Erythroblast (primary cell): ENCODE data around the gene GPR89A.
"Not testable (repeated sequence)": the region's sequence is repeated elsewhere in the genome, so short reads cannot be mapped to it uniquely, and the experiment has no call there.

Experiments used
- DNase-seq, 2 experiments: peaks; one replicate each; lab custom pipeline; 2025; lab: John Stamatoyannopoulos, UW
- GATA1 ChIP-seq: IDR thresholded peaks from 2 replicates; pipeline ENCODE4 v1.6.1; 2011; ENCODE audit warnings: low read depth, mild to moderate bottlenecking, control low read depth, low read length, moderate library complexity
- POLR2A ChIP-seq: IDR thresholded peaks from 2 replicates; pipeline ENCODE4 v1.6.1; 2011; ENCODE audit warnings: mild to moderate bottlenecking, low read length

GPR89A gene

GRCh38 chr1:145607833-145608733, at the start of gene GPR89A:
GPR89A (plus strand) TSS chr1:145607988; CDS start chr1:145608134, 146 bp downstream.
- DNase-seq = peak; percentile 97 to 98
- TF ChIP-seq POLR2A = peak; percentile 88

GRCh38 chr1:145586820-145587219, 21.0 kb upstream of the GPR89A start:
- not testable (repeated sequence) for DNase-seq

- peak in 1 of 2 experiments; percentile 18 for DNase-seq
Measured at GRCh38 chr1:145590806-145591205, 17.0 kb upstream of the GPR89A start.

- not testable (repeated sequence) for DNase-seq
Measured at GRCh38 chr1:145592347-145592746, 15.4 kb upstream of the GPR89A start.

GRCh38 chr1:145595421-145595820, 12.4 kb upstream of the GPR89A start:
- DNase-seq = not testable (repeated sequence)

GRCh38 chr1:145596236-145596635, 11.6 kb upstream of the GPR89A start:
- DNase-seq = not testable (repeated sequence)

GRCh38 chr1:145599426-145599825, 8.4 kb upstream of the GPR89A start:
- not testable (repeated sequence) for DNase-seq

- TF ChIP-seq POLR2A (no peak), GATA1 (no peak)
- peak in 1 of 2 experiments; percentile 8 for DNase-seq
Measured at GRCh38 chr1:145601593-145601992, 6.2 kb upstream of the GPR89A start.

- peak; percentile 86 to 90 for DNase-seq
Measured at GRCh38 chr1:145606840-145607239, 948 bp upstream of the GPR89A start.

GRCh38 chr1:145607289-145607688, 499 bp upstream of the GPR89A start:
- not testable (repeated sequence) for DNase-seq

- peak in 1 of 2 experiments; percentile 26 for DNase-seq
Measured at GRCh38 chr1:145610744-145611143, 3.0 kb downstream of the GPR89A start.

- DNase-seq = not testable (repeated sequence)
Measured at GRCh38 chr1:145620073-145620472, 12.3 kb downstream of the GPR89A start.

GRCh38 chr1:145622177-145622576, 14.4 kb downstream of the GPR89A start:
- not testable (repeated sequence) for DNase-seq

- not testable (repeated sequence) for DNase-seq
Measured at GRCh38 chr1:145636237-145636636, 28.4 kb downstream of the GPR89A start.

- DNase-seq = not testable (repeated sequence)
Measured at GRCh38 chr1:145641886-145642285, 34.1 kb downstream of the GPR89A start.

- not testable (repeated sequence) for DNase-seq
Measured at GRCh38 chr1:145643990-145644389, 36.2 kb downstream of the GPR89A start.

GRCh38 chr1:145656245-145656943, 48.6 kb downstream of the GPR89A start:
- not testable (repeated sequence) for DNase-seq

- peak; percentile 25 to 65 for DNase-seq
Measured at GRCh38 chr1:145662502-145662901, 54.7 kb downstream of the GPR89A start.

- peak; percentile 5 to 26 for DNase-seq
Measured at GRCh38 chr1:145665015-145665414, 57.2 kb downstream of the GPR89A start.

GRCh38 chr1:145670995-145671745, 63.4 kb downstream of the GPR89A start:
- DNase-seq = peak in 1 of 2 experiments; percentile 13

- not testable (repeated sequence) for DNase-seq
Measured at GRCh38 chr1:145673217-145673616, 65.4 kb downstream of the GPR89A start.
